ENCODE results near the gene SGPL1.

GRCh38 chr10:70837660-70838059 lies 21.9 kb downstream of the SGPL1 start:
- TF ChIP-seq CREB1 (IDR thresholded peaks at IDR 0.05; ENCODE audit: low read depth), result no peak
- TF ChIP-seq RAD21 (IDR thresholded peaks at IDR 0.05; ENCODE audit: low read depth), result no peak
- TF ChIP-seq YY1 (IDR thresholded peaks at IDR 0.05; ENCODE audit: low read depth), result no peak
- no peak for TF ChIP-seq EP300 (IDR thresholded peaks at IDR 0.05; ENCODE audit: borderline replicate concordance)
- TF ChIP-seq TAF1 (IDR thresholded peaks at IDR 0.05; ENCODE audit: low read depth), result no peak
- no peak for TF ChIP-seq CEBPB (IDR thresholded peaks at IDR 0.05)
- no peak for TF ChIP-seq REST (IDR thresholded peaks at IDR 0.05; ENCODE audit: low read depth)
- no peak for TF ChIP-seq MAX (IDR thresholded peaks at IDR 0.05)
- TF ChIP-seq EGR1 (IDR thresholded peaks at IDR 0.05), result no peak
- no peak for TF ChIP-seq NFIC (IDR thresholded peaks at IDR 0.05)
- TF ChIP-seq FOXM1 (IDR thresholded peaks at IDR 0.05; ENCODE audit: borderline replicate concordance, low read depth), result no peak
- TF ChIP-seq TEAD4 (IDR thresholded peaks at IDR 0.05), result no peak
- TF ChIP-seq, protein P1, sequence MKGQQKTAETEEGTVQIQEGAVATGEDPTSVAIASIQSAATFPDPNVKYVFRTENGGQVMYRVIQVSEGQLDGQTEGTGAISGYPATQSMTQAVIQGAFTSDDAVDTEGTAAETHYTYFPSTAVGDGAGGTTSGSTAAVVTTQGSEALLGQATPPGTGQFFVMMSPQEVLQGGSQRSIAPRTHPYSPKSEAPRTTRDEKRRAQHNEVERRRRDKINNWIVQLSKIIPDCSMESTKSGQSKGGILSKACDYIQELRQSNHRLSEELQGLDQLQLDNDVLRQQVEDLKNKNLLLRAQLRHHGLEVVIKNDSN (IDR thresholded peaks at IDR 0.05), result no peak

Data from Ishikawa (cell line).